Measurements from ENCODE around the gene SNAI1.

- TF ChIP-seq POLR2A (IDR thresholded peaks at IDR 0.05) (no peak), CTCF (IDR thresholded peaks at IDR 0.05) (no peak)
These were observed 2.4 kb upstream of the SNAI1 start for GRCh38 chr20:49980140-49981008.

Measured in ovary (tissue), 3 donors.